Prostate gland (tissue), 2 donors: ENCODE measurements around the gene NEU1. TPM values are rescaled to one million over a fixed set of nuclear protein-coding genes. Genes with fewer than 3 reads are reported as not detected.
"Not testable (repeated sequence)": the region's sequence is repeated elsewhere in the genome, so short reads cannot be mapped to it uniquely, and the experiment has no call there.

Experiments
- DNase-seq: peaks from one replicate; pipeline ENCODE4 v3.0.0-alpha.2; 2019; ENCODE audit warnings: low spot score
- H3K27ac ChIP-seq, 2 donors: fragments of 200-600 bp; sonication (generic); 2 replicates each; pipeline ENCODE4 v1.5.1; 2017 to 2019
- H3K27me3 ChIP-seq: fragments of 200-600 bp; sonication (generic); replicated peaks from 2 replicates; pipeline ENCODE4 v1.5.1; 2019; ENCODE audit not compliant: insufficient read depth
- H3K36me3 ChIP-seq, 2 donors: fragments of 200-600 bp; sonication (generic); 1 replicate in 1 of 2; 2 replicates in 1 of 2; pipeline versions ENCODE4 v1.5.1 to v1.8.1; 2017 to 2019
- H3K4me1 ChIP-seq: fragments of 200-600 bp; sonication (generic); replicated peaks from 2 replicates; pipeline ENCODE4 v1.5.1; 2019
- H3K4me3 ChIP-seq, 2 donors: fragments of 200-600 bp; sonication (generic); 2 replicates each; pipeline ENCODE4 v1.5.1; 2017 to 2019
- H3K9me3 ChIP-seq: fragments of 200-600 bp; sonication (generic); 2 replicates; pipeline ENCODE4 v1.5.1; 2017
- POLR2A ChIP-seq: fragments of 450-650 bp; IDR thresholded peaks from one replicate; pipeline ENCODE4 v1.6.1; 2016; ENCODE audit warnings: antibody characterized with exemption, mild to moderate bottlenecking
- POLR2AphosphoS5 ChIP-seq: sonication (generic); formaldehyde crosslinking; IDR thresholded peaks from one replicate; pipeline ENCODE4 v1.6.1; 2017; ENCODE audit warnings: antibody characterized with exemption
- WGBS: methylation state at CpG from one replicate; pipeline ENCODE4 v1.1.5; 2018; 5-methylcytosine and 5-hydroxymethylcytosine counted together
- intact Hi-C: fragments of 100-400 bp; cut with DNase I; formaldehyde crosslinking; loops from one replicate; pipeline ENCODE4 v1.14.2; 2022
- total RNA-seq, 2 donors: library from RNA; depleted of rRNA; stranded (reverse); fragments of >200 nt; gene quantifications; one replicate each; pipeline ENCODE4 v1.1.0, GENCODE V29; 2016
- TF ChIP-seq, protein P1 (sequence below), 4 experiments: fragments of 200-600 bp in 2 of 4; fragments of 450-650 bp in 2 of 4; sonication (generic) in 2 of 4; IDR thresholded peaks; 1 replicate in 3 of 4; 2 replicates in 1 of 4; pipeline ENCODE4 v1.5.1; 2016 to 2019; ENCODE audit warnings: antibody characterized with exemption in 4 of 4, mild to moderate bottlenecking in 2 of 4, moderate library complexity in 2 of 4

The NEU1 gene
- total RNA-seq, 2 donors from 2014 or later: 88.4 to 117 TPM

- intact Hi-C loops: loop anchor here (5.0 kb wide), 1 partner anchor 84 kb away; the partner anchor contains the start of gene CLIC1
- Histone ChIP-seq H3K4me3 (peak overlapping the region; percentile 30 to 46), H3K36me3 (no peaks in the 10 kb centered on the region), H3K27me3 (no peaks in the 10 kb centered on the region), H3K27ac (peak overlapping the region; percentile 97 to 100), H3K4me1 (peaks cover 22% of the 10 kb centered on the region), H3K9me3 (no peaks in the 10 kb centered on the region)
- 6% methylated on average over 39 of the region's 39 CpGs for WGBS
- DNase-seq: peak; percentile 59
- TF ChIP-seq, protein P1, sequence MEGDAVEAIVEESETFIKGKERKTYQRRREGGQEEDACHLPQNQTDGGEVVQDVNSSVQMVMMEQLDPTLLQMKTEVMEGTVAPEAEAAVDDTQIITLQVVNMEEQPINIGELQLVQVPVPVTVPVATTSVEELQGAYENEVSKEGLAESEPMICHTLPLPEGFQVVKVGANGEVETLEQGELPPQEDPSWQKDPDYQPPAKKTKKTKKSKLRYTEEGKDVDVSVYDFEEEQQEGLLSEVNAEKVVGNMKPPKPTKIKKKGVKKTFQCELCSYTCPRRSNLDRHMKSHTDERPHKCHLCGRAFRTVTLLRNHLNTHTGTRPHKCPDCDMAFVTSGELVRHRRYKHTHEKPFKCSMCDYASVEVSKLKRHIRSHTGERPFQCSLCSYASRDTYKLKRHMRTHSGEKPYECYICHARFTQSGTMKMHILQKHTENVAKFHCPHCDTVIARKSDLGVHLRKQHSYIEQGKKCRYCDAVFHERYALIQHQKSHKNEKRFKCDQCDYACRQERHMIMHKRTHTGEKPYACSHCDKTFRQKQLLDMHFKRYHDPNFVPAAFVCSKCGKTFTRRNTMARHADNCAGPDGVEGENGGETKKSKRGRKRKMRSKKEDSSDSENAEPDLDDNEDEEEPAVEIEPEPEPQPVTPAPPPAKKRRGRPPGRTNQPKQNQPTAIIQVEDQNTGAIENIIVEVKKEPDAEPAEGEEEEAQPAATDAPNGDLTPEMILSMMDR (IDR thresholded peaks at IDR 0.05): no peak
- TF ChIP-seq POLR2A (peak; percentile 48), POLR2AphosphoS5 (no peak)
Observed at GRCh38 chr6:31821301-31822035, 41.2 kb downstream of the NEU1 start.

DNA sequence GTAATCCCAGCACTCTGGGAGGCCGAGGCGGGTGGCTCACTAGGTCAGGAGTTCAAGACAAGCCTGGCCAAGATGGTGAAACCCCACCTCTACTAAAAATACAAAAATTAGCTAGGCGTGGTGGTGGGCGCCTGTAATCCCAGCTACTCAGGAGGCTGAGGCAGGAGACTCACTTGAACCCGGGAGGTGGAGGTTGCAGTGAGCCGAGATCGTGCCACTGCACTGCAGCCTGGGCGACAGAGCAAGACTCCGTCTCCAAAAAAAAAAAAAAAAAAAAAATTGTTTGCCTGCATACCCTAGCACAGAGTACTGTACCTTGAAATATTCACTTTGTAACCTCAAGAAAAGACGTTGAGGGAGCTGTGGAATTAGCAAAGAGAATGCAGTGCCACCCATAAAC is 42.2 kb downstream of the NEU1 start:
- DNase-seq, H3K27me3 ChIP-seq, H3K9me3 ChIP-seq, H3K36me3 ChIP-seq, H3K4me3 ChIP-seq: not testable (repeated sequence)
- peak overlapping the region; percentile 97 to 100 for H3K27ac ChIP-seq
- intact Hi-C loops: loop anchor here (5.0 kb wide), 1 partner anchor 83 kb away; the partner anchor contains the start of gene CLIC1
- WGBS: 86% methylated on average over 10 of the region's 10 CpGs
- H3K4me1 ChIP-seq: peaks cover 16% of the 10 kb centered on the region

DNA sequence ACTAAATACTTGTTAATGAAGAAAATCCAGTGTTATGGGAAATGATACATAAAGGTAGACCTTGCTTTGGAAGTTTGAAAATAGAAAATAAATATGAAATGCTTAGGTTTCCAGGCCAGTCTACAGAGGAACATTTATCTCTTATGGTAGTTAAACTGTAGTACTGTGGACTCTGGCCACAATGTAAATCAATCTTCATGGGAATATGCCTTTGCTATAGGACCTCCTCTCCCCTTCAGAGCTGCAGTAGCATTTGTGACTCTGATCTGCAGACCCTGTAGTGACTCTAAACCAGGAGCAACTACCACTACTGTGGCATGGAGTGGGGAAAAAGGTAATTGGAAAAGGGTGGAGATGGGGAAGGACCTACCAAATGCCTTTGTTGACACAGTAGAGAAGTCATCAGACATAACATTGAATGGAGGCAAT is 42.7 kb downstream of the NEU1 start:
- intact Hi-C loops: loop anchor here (5.0 kb wide), 1 partner anchor 83 kb away; the partner anchor contains the start of gene CLIC1
- Histone ChIP-seq H3K4me1 (peaks cover 16% of the 10 kb centered on the region), H3K9me3 (no peaks in the 10 kb centered on the region), H3K27me3 (no peaks in the 10 kb centered on the region), H3K27ac (peak overlapping the region; percentile 97 to 100), H3K4me3 (no peak overlapping the region), H3K36me3 (no peaks in the 10 kb centered on the region)
- DNase-seq: no peak
- TF ChIP-seq, protein P1 (IDR thresholded peaks at IDR 0.05): no peak
- TF ChIP-seq POLR2AphosphoS5 (no peak), POLR2A (no peak)

- 40% methylated on average over 8 of the region's 8 CpGs for WGBS
- DNase-seq, H3K4me1 ChIP-seq, H3K27me3 ChIP-seq, H3K36me3 ChIP-seq, intact Hi-C loops, H3K9me3 ChIP-seq: not testable (repeated sequence)
- H3K4me3 ChIP-seq: peak overlapping the region; percentile 37 to 46
- H3K27ac ChIP-seq: peak overlapping the region; percentile 97 to 100
- peak; percentile 8 for TF ChIP-seq POLR2A
- peak; percentile 51 for TF ChIP-seq POLR2AphosphoS5
Observed at GRCh38 chr6:31817929-31818511, 44.6 kb downstream of the NEU1 start.

DNA sequence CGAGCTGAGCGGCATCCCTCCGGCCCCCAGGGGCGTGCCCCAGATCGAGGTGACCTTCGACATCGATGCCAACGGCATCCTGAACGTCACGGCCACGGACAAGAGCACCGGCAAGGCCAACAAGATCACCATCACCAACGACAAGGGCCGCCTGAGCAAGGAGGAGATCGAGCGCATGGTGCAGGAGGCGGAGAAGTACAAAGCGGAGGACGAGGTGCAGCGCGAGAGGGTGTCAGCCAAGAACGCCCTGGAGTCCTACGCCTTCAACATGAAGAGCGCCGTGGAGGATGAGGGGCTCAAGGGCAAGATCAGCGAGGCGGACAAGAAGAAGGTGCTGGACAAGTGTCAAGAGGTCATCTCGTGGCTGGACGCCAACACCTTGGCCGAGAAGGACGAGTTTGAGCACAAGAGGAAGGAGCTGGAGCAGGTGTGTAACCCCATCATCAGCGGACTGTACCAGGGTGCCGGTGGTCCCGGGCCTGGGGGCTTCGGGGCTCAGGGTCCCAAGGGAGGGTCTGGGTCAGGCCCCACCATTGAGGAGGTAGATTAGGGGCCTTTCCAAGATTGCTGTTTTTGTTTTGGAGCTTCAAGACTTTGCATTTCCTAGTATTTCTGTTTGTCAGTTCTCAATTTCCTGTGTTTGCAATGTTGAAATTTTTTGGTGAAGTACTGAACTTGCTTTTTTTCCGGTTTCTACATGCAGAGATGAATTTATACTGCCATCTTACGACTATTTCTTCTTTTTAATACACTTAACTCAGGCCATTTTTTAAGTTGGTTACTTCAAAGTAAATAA is 45.3 kb downstream of the NEU1 start:
- DNase-seq, H3K9me3 ChIP-seq, H3K27me3 ChIP-seq, H3K4me1 ChIP-seq, intact Hi-C loops, H3K36me3 ChIP-seq: not testable (repeated sequence)
- Histone ChIP-seq H3K27ac (peak overlapping the region; percentile 97 to 100), H3K4me3 (peak overlapping the region; percentile 37 to 46)
- peak; percentile 77 for TF ChIP-seq POLR2AphosphoS5
- TF ChIP-seq, protein P1 (IDR thresholded peaks at IDR 0.05): peak in 1 of 4 experiments; percentile 16
- WGBS: 33% methylated on average over 11 of the region's 37 CpGs
